B cell (primary cell): Measurements from ENCODE around the gene CFAP20DC. TPM values are rescaled to one million over a fixed set of nuclear protein-coding genes. Genes with fewer than 3 reads are reported as not detected.

Source experiments
- ATAC-seq: fragments of 200-7000 bp; cut with Tn5 transposase; one replicate; pipeline ENCODE4 v1.10.0; 2021; ENCODE audit warnings: low read depth, mild to moderate bottlenecking, moderate number of reproducible peaks, moderate library complexity
- CTCF ChIA-PET: fragments of 350-600 bp; sonication (Branson Sonifier 250); formaldehyde crosslinking; loops from one replicate; lab custom pipeline; 2021; ENCODE audit warnings: antibody characterized with exemption, inconsistent platforms; lab: Charles Lee
- POLR2A ChIA-PET: fragments of 350-600 bp; sonication (Branson Sonifier 250); formaldehyde crosslinking; loops from one replicate; lab custom pipeline; 2021; ENCODE audit warnings: antibody characterized with exemption; lab: Charles Lee
- DNase-seq: peaks from one replicate; pipeline ENCODE4 v3.0.0; 2013
- H2AFZ ChIP-seq: 2 replicates; pipeline ENCODE4 v1.6.1; 2012; ENCODE audit warnings: mild to moderate bottlenecking, low read depth, low read length; ENCODE audit not compliant: insufficient read depth, poor library complexity, severe bottlenecking
- H3K27ac ChIP-seq, 2 donors: 1 replicate in 1 of 2; 2 replicates in 1 of 2; pipeline ENCODE4 v1.5.1; 2012 to 2013; ENCODE audit warnings: low read length in 2 of 2, mild to moderate bottlenecking in 2 of 2, moderate library complexity in 1 of 2
- H3K27me3 ChIP-seq, 4 experiments: fragments of 200-600 bp in 1 of 4; sonication (generic) in 1 of 4; replicated peaks in 1 of 4; 1 replicate in 2 of 4; 2 replicates in 2 of 4; pipeline versions ENCODE4 v1.6.1 to v1.7.0; 2013 to 2016; ENCODE audit warnings: low read length in 3 of 4, mild to moderate bottlenecking in 2 of 4, mixed read lengths in 1 of 4, moderate library complexity in 1 of 4; ENCODE audit not compliant: insufficient read depth in 4 of 4, control insufficient read depth in 3 of 4; ENCODE audit errors: control extremely low read depth in 1 of 4
- H3K36me3 ChIP-seq, 2 experiments: replicated peaks in 1 of 2; 1 replicate in 1 of 2; 2 replicates in 1 of 2; pipeline versions ENCODE4 v1.6.1 to v1.7.1; 2013; ENCODE audit warnings: low read length in 1 of 2; ENCODE audit not compliant: insufficient read depth in 2 of 2, control insufficient read depth in 1 of 2; ENCODE audit errors: control extremely low read depth in 1 of 2, extremely low read depth in 1 of 2
- H3K4me1 ChIP-seq, 2 donors: fragments of 200-600 bp in 1 of 2; sonication (generic) in 1 of 2; 1 replicate in 1 of 2; 2 replicates in 1 of 2; pipeline versions ENCODE4 v1.5.1 to v1.6.1; 2013 to 2017; ENCODE audit warnings: low read length in 2 of 2; ENCODE audit not compliant: control insufficient read depth in 2 of 2, insufficient read depth in 2 of 2
- H3K4me2 ChIP-seq: replicated peaks from 2 replicates; pipeline ENCODE3; 2012; ENCODE audit warnings: mild to moderate bottlenecking, low read depth, low read length; ENCODE audit not compliant: poor library complexity, severe bottlenecking
- H3K4me3 ChIP-seq, 5 experiments: fragments of 200-600 bp in 1 of 5; sonication (generic) in 1 of 5; 1 replicate in 3 of 5; 2 replicates in 2 of 5; pipeline versions ENCODE4 v1.5.1 to v1.7.0; 2011 to 2016; ENCODE audit warnings: low read length in 4 of 5, mild to moderate bottlenecking in 4 of 5, low read depth in 2 of 5, control low read depth in 1 of 5, moderate library complexity in 1 of 5; ENCODE audit not compliant: insufficient read depth in 1 of 5; ENCODE audit errors: control extremely low read depth in 1 of 5, extremely low read depth in 1 of 5
- H3K79me2 ChIP-seq: fragments of 200-600 bp; sonication (generic); one replicate; pipeline ENCODE4 v1.6.0; 2016; ENCODE audit warnings: low read length; ENCODE audit not compliant: control insufficient read depth, insufficient read depth
- H3K9ac ChIP-seq: fragments of 200-600 bp; sonication (generic); 2 replicates; pipeline ENCODE4 v1.6.1; 2017; ENCODE audit warnings: mild to moderate bottlenecking, low read length, moderate library complexity
- H3K9me3 ChIP-seq, 3 donors: one replicate each; pipeline versions ENCODE4 v1.6.1 to v1.7.1; 2013; ENCODE audit warnings: low read length in 2 of 3; ENCODE audit not compliant: control insufficient read depth in 2 of 3, insufficient read depth in 1 of 3; ENCODE audit errors: control extremely low read depth in 1 of 3
- H4K20me1 ChIP-seq: 2 replicates; pipeline ENCODE4 v1.6.0; 2012; ENCODE audit warnings: mild to moderate bottlenecking, low read length; ENCODE audit not compliant: insufficient read depth, control insufficient read depth, poor library complexity, severe bottlenecking
- H3K27ac Mint-ChIP-seq: one replicate; pipeline ENCODE4 v1.8.0; 2021; ENCODE audit warnings: mixed read lengths
- H3K27me3 Mint-ChIP-seq: one replicate; pipeline ENCODE4 v1.8.0; 2021; ENCODE audit warnings: mixed read lengths
- H3K4me1 Mint-ChIP-seq: one replicate; pipeline ENCODE4 v1.8.0; 2021; ENCODE audit warnings: mixed read lengths
- H3K4me3 Mint-ChIP-seq: one replicate; pipeline ENCODE4 v1.8.0; 2021; ENCODE audit warnings: mixed read lengths
- H3K9me3 Mint-ChIP-seq: one replicate; pipeline ENCODE4 v1.8.0; 2022; ENCODE audit warnings: mixed read lengths; ENCODE audit not compliant: insufficient read depth
- EZH2 ChIP-seq: IDR thresholded peaks from 2 replicates; pipeline ENCODE4 v1.6.1; 2012; ENCODE audit warnings: borderline replicate concordance, low read depth, mild to moderate bottlenecking, moderate library complexity, low read length; ENCODE audit not compliant: insufficient read depth, poor library complexity, severe bottlenecking
- WGBS: methylation state at CpG from one replicate; pipeline ENCODE4 v1.1.5; 2013; ENCODE audit warnings: missing lambda C conversion rate; ENCODE audit not compliant: insufficient coverage; 5-methylcytosine and 5-hydroxymethylcytosine counted together
- intact Hi-C: fragments of 100-400 bp; cut with micrococcal nuclease; formaldehyde crosslinking; loops from one replicate; pipeline ENCODE4 v1.10.0; 2022
- polyA plus RNA-seq: library from polyadenylated mRNA; depleted of rRNA; stranded (reverse); fragments of >200 nt; gene quantifications from 2 replicates; pipeline ENCODE4 v1.2.3, GENCODE V29; 2012
- total RNA-seq, 2 donors: library from RNA; stranded (reverse); fragments of 120-200 nt in 1 of 2; gene quantifications; 1 replicate in 1 of 2; 2 replicates in 1 of 2; pipeline versions ENCODE4 v1.2.3 to v1.2.4, GENCODE V29; 2013 to 2022
- TF ChIP-seq, protein P1 (sequence below): fragments of 200-600 bp; IDR thresholded peaks from one replicate; pipeline ENCODE4 v1.8.0; 2022; ENCODE audit warnings: antibody characterized with exemption, mild to moderate bottlenecking

The CFAP20DC gene
- total and polyA plus RNA-seq, 2 donors (not counting 1 experiment from before 2014, with no cell fraction given) = 0.27 to 1.2 TPM

DNA sequence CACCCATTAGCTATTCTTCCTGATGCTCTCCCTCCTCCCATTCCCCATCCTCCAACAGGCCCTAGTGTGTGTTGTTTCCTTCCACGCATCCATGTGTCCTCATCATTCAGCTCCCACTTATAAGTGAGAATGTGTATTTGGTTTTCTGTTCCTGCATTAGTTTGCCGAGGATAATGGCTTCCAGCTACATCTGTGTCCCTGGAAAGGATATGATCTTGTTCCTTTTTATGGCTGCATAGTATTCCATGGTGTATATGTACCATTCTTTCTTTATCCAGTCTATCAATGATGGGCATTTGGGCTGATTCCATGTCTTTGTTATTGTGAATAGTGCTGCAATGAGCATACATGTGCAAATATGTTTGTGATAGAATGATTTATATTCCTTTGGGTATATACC, 56.3 kb downstream of the CFAP20DC start:
- DNase-seq (no peak), ATAC-seq (no peak)
- Histone ChIP-seq H3K9me3 (no peaks in the 10 kb centered on the region), H2AFZ (no peak overlapping the region), H3K9ac (no peak overlapping the region), H3K36me3 (no peaks in the 10 kb centered on the region), H3K27ac (no peak overlapping the region), H3K4me3 (no peak overlapping the region), H3K4me2 (no peak overlapping the region), H3K27me3 (no peaks in the 10 kb centered on the region), H4K20me1 (no peaks in the 10 kb centered on the region), H3K4me1 (no peaks in the 10 kb centered on the region), H3K79me2 (no peaks in the 10 kb centered on the region)
- ChIA-PET POLR2A (no interaction called here), CTCF (interaction anchor here (0.9 to 1.4 kb wide), 3 partner anchors 17 to 582 kb away, joined by 3 to 7 read pairs (median 4); no protein-coding TSS in a partner anchor)
- WGBS = no CpG with 5 or more reads among the region's 2 CpGs
- no peak overlapping the region for H3K27ac Mint-ChIP-seq
- TF ChIP-seq EZH2 = no peak
- TF ChIP-seq, protein P1, sequence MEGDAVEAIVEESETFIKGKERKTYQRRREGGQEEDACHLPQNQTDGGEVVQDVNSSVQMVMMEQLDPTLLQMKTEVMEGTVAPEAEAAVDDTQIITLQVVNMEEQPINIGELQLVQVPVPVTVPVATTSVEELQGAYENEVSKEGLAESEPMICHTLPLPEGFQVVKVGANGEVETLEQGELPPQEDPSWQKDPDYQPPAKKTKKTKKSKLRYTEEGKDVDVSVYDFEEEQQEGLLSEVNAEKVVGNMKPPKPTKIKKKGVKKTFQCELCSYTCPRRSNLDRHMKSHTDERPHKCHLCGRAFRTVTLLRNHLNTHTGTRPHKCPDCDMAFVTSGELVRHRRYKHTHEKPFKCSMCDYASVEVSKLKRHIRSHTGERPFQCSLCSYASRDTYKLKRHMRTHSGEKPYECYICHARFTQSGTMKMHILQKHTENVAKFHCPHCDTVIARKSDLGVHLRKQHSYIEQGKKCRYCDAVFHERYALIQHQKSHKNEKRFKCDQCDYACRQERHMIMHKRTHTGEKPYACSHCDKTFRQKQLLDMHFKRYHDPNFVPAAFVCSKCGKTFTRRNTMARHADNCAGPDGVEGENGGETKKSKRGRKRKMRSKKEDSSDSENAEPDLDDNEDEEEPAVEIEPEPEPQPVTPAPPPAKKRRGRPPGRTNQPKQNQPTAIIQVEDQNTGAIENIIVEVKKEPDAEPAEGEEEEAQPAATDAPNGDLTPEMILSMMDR = no peak
- H3K9me3 Mint-ChIP-seq = no peaks in the 10 kb centered on the region
- no peaks in the 10 kb centered on the region for H3K27me3 Mint-ChIP-seq
- no peak overlapping the region for H3K4me3 Mint-ChIP-seq
- intact Hi-C loops = loop anchor here (5.0 kb wide), 1 partner anchor 584 kb away; no protein-coding TSS in a partner anchor
- peaks cover 6% of the 10 kb centered on the region for H3K4me1 Mint-ChIP-seq

DNA sequence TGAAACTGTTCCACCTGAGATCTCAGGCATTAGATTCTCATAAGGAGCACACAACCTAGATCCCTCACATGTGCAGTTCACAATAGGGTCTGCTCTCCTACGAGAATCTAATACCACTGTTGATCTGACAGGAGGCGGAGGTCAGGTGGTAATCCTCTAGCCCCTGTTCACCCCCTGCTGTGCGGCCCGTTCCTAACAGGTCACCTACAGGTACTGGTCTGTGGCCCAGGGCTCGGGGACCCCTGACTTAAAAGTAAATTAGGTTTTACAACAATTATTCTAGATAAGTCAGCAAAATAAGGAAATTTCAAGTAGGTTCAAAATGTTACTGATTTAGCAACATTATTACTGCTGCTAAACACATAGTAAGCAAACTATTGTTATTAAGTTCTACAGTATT, 58.2 kb downstream of the CFAP20DC start:
- Mint-ChIP-seq H3K4me1 (peaks cover 6% of the 10 kb centered on the region), H3K27ac (no peak overlapping the region), H3K9me3 (no peaks in the 10 kb centered on the region), H3K4me3 (no peak overlapping the region), H3K27me3 (no peaks in the 10 kb centered on the region)
- no peak for ATAC-seq
- Histone ChIP-seq H3K36me3 (no peaks in the 10 kb centered on the region), H3K4me1 (no peaks in the 10 kb centered on the region), H3K27ac (no peak overlapping the region), H2AFZ (no peak overlapping the region), H3K4me2 (no peak overlapping the region), H3K9me3 (no peaks in the 10 kb centered on the region), H3K79me2 (no peaks in the 10 kb centered on the region), H4K20me1 (no peaks in the 10 kb centered on the region), H3K27me3 (no peaks in the 10 kb centered on the region), H3K9ac (no peak overlapping the region), H3K4me3 (no peak overlapping the region)
- no peak for DNase-seq
- CTCF ChIA-PET = no interaction called here
- TF ChIP-seq, protein P1 = no peak
- TF ChIP-seq EZH2 = no peak
- POLR2A ChIA-PET = no interaction called here
- intact Hi-C loops = loop anchor here (5.0 kb wide), 1 partner anchor 586 kb away; no protein-coding TSS in a partner anchor
- 100% methylated on average over 2 of the region's 5 CpGs for WGBS
